ENCODE results near the gene ARHGAP40. TPM values are rescaled to one million over a fixed set of nuclear protein-coding genes. Genes with fewer than 3 reads are reported as not detected.

The ARHGAP40 gene
- total and polyA plus RNA-seq, 2 of the 4 experiments (the other 2 are of a cell fraction), result not detected

DNA sequence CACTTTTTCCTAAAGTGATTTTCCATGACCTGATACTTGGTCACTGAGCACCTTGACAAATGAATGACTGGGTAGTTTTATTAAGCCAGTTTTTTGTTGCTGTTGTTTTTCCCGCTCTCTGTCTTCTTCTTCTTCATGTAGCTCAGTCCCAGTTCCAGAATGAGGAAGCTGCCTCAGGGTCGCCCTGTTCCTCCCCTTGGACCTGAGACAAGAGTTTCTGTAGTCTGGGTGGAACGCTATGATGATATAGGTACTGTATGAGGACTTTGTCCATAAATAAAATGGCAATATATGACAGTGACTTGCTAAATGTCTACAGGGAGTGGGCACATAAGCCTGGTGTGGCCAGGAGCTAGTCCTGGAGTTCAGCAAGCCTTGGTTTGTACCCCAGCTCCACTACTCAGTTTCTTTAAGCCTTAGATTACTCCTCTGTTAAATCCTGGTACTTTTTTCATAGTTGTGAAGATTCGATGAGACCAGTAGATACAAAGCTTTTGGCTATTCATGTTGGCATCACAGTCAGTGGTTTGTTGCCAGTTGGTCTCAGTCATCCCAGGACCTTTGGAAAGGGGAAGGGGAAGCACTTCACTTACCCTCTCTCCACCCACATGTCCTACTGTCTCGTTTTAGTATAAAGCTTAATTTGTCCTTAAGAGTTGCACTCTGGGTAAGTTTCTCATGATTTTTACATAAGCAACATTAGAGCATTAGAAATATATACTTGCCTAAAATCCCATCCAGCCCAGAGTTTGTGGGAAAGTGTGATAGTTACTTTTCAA, 31.7 kb upstream of the ARHGAP40 start:
- TF ChIP-seq BHLHE40 (IDR thresholded peaks at IDR 0.05; ENCODE audit: low read depth, low read length) (no peak), SMC3 (IDR thresholded peaks at IDR 0.05; ENCODE audit: low read depth, low read length) (no peak), MXI1 (IDR thresholded peaks at IDR 0.05; ENCODE audit: borderline replicate concordance, low read depth, low read length) (no peak), RAD21 (IDR thresholded peaks at IDR 0.05; ENCODE audit: low read length) (no peak), RFX5 (IDR thresholded peaks at IDR 0.05; ENCODE audit: low read depth, low read length) (no peak), NFE2L2 (IDR thresholded peaks at IDR 0.05; ENCODE audit: low read depth, low read length) (no peak), MAZ (IDR thresholded peaks at IDR 0.05; ENCODE audit: borderline replicate concordance, low read depth, low read length) (no peak), MAFK (IDR thresholded peaks at IDR 0.05; ENCODE audit: low read depth, low read length) (no peak), RCOR1 (IDR thresholded peaks at IDR 0.05; ENCODE audit: insufficient replicate concordance, low read length) (no peak), FOS (IDR thresholded peaks at IDR 0.05; ENCODE audit: low read depth, low read length) (no peak), CEBPB (IDR thresholded peaks at IDR 0.05; ENCODE audit: low read depth, low read length) (no peak)
- TF ChIP-seq, protein P1, sequence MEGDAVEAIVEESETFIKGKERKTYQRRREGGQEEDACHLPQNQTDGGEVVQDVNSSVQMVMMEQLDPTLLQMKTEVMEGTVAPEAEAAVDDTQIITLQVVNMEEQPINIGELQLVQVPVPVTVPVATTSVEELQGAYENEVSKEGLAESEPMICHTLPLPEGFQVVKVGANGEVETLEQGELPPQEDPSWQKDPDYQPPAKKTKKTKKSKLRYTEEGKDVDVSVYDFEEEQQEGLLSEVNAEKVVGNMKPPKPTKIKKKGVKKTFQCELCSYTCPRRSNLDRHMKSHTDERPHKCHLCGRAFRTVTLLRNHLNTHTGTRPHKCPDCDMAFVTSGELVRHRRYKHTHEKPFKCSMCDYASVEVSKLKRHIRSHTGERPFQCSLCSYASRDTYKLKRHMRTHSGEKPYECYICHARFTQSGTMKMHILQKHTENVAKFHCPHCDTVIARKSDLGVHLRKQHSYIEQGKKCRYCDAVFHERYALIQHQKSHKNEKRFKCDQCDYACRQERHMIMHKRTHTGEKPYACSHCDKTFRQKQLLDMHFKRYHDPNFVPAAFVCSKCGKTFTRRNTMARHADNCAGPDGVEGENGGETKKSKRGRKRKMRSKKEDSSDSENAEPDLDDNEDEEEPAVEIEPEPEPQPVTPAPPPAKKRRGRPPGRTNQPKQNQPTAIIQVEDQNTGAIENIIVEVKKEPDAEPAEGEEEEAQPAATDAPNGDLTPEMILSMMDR (conservative IDR thresholded peaks at IDR 0.05; ENCODE audit: low read depth, low read length), result no peak
- Histone ChIP-seq H2AFZ (replicated peaks; ENCODE audit: low read length, poor library complexity) (no peak overlapping the region), H3K27ac (ENCODE audit: insufficient read depth, low read length) (no peak overlapping the region), H3K9me1 (ENCODE audit: insufficient read depth, low read length) (0 out of 2 replicates have a peak, but pooled peaks cover 2% of the 10 kb centered on the region), H4K91ac (ENCODE audit: insufficient read depth, low read depth, low read length) (no peak overlapping the region), H2BK15ac (ENCODE audit: low read depth, low read length) (no peak overlapping the region), H2BK120ac (ENCODE audit: low read depth, low read length) (no peak overlapping the region), H3K79me1 (ENCODE audit: low read depth in 1 of 2, low read length in 2 of 2) (no peaks in the 10 kb centered on the region; a peak in 1 of 4 replicates), H3K27me3 (ENCODE audit: control insufficient read depth, insufficient read depth, low read length) (no peaks in the 10 kb centered on the region), H2AK9ac (replicated peaks; ENCODE audit: low read depth, low read length, poor library complexity) (no peak overlapping the region), H2BK20ac (ENCODE audit: low read depth, low read length) (no peak overlapping the region), H3K4me2 (ENCODE audit: low read depth, low read length) (no peak overlapping the region), H3K18ac (ENCODE audit: low read depth, low read length) (no peak overlapping the region), H2BK5ac (ENCODE audit: low read depth, low read length, poor library complexity, severe bottlenecking) (no peak overlapping the region), H4K8ac (ENCODE audit: low read depth in 2 of 2, low read length in 2 of 2) (no peak overlapping the region), H4K20me1 (ENCODE audit: insufficient read depth, low read length) (no peaks in the 10 kb centered on the region), H3K9ac (ENCODE audit: low read depth, low read length) (no peak overlapping the region), H3K14ac (replicated peaks; ENCODE audit: low read depth, low read length) (no peak overlapping the region), H3K4ac (ENCODE audit: low read depth, low read length) (no peak overlapping the region), H3K4me1 (ENCODE audit: control insufficient read depth, insufficient read depth, low read length) (no peaks in the 10 kb centered on the region), H3K23ac (ENCODE audit: low read depth, low read length) (no peak overlapping the region), H4K5ac (ENCODE audit: low read depth, low read length) (no peak overlapping the region), H3K56ac (ENCODE audit: extremely low read depth, insufficient read depth, low read length) (no peak overlapping the region), H3K4me3 (ENCODE audit: insufficient read depth, low read depth, low read length) (no peak overlapping the region), H3K9me3 (ENCODE audit: control insufficient read depth, insufficient read depth, low read length) (no peaks in the 10 kb centered on the region), H3K36me3 (ENCODE audit: control insufficient read depth, insufficient read depth, low read length) (peaks cover 25% of the 10 kb centered on the region), H2AK5ac (ENCODE audit: low read depth, low read length) (no peak overlapping the region)
- WGBS, 2 experiments (ENCODE audit: extremely low coverage in 2 of 2, insufficient read length in 1 of 2), result no CpG with 5 or more reads among the region's 5 CpGs
- CTCF ChIA-PET, result interaction anchor here (1.5 kb wide), 1 partner anchor 21 kb away, joined by 3 read pairs; no protein-coding TSS in a partner anchor
- dilution Hi-C loops (cut with HindIII; ENCODE audit: low sequenced_read_pairs, unreplicated experiment) (no loop called here), in situ Hi-C loops (cut with MboI; ENCODE audit: low sequenced_read_pairs) (no loop called here), intact Hi-C loops (cut with micrococcal nuclease) (no loop called here)
- ATAC-seq (ENCODE audit: low read depth) (no peak), DNase-seq (no peak)
- POLR2A ChIA-PET (ENCODE audit: unreplicated experiment), result no interaction called here
- no TSS peak for BruUV-seq (replicated peaks)

Data from IMR-90 (cell line).